HG03103 (cell line): ENCODE results near the gene CEBPE.
A peak's percentile ranks its signal among the peaks of the same experiment; 100 is the strongest.

Experiments used
- ATAC-seq: cut with Tn5 transposase; IDR thresholded peaks from one replicate; pipeline ENCODE4 v1.9.1; 2021; ENCODE audit warnings: low read depth; ENCODE audit not compliant: unreplicated experiment

CEBPE gene

DNA sequence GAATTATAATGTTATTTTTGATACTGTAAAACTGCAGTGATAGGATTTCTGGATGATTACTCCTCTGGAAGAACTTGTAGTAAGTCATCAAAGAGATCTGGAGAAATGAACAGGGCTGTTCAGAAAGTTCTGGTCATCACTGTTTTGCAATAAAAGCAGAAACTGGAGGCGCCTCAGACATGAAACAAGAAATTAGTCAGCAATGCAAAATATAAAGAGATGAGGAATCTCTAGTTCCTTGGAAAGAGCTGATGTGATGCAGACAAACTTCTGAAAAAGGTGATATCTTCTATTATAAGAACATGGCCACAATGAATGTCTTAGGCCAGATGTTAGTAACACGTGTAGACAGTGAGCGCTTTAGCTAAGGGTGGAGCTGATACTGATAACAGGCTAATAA is 33.6 kb downstream of the CEBPE start:
- ATAC-seq: no peak

DNA sequence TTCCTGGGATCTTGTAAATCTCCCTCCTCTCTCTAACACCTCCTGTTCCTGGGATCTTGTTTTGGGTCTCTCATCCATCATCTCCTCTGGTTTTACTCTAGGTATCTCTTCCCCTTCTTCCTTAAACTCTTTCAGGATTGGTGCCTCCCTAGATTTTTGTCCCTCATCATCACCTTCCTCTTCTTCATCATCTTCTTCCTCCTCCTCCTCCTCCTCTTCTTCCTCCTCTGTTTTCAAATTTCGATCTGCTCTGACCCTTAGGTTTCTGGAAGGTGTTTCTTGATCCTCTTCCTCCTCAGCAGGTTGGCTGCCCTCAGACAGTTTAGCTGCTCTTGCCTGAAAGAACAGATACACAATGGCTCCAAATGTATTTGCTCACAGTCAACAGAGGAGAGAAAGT is 38.6 kb downstream of the CEBPE start:
- no peak for ATAC-seq

DNA sequence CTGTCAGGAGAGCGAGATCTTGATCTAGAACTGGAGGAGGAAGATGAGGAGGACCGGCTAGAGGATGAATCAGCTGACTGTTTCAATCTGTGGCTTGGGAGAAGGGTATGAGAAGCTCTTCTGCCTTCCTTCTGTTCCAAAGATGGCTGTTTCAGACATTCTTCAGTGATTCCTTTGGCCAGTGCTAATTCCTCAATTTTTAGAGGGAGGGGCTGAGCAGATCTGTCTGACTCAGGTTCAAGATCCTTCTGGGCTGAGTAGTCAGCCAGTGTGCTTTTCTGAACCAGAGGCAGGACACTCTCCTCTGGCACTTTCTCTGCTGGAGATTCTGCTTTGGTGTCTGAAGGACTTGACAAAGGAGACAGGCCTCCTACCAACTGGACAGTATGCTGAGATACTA is 39.3 kb downstream of the CEBPE start:
- ATAC-seq: no peak

DNA sequence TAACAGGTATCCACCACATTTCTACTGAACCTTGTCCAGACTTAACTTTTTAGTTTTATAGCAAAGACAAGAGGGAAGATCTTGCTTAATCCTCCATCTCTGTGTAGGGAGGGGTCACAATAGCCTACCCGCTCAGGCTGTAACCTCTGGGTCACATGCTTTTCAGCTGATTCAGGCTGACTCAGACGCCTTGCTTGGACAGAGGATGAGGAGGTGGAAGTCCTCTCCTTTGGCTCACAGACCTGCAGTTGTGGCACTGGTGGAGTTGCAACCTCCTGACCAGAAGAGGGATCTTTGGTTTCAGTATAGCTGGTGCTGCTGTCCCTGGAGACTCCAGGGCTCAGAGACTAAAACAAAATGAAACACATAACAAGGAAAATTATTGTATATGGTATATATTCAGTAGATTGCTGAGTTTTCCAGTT is 40.4 kb downstream of the CEBPE start:
- ATAC-seq: no peak

DNA sequence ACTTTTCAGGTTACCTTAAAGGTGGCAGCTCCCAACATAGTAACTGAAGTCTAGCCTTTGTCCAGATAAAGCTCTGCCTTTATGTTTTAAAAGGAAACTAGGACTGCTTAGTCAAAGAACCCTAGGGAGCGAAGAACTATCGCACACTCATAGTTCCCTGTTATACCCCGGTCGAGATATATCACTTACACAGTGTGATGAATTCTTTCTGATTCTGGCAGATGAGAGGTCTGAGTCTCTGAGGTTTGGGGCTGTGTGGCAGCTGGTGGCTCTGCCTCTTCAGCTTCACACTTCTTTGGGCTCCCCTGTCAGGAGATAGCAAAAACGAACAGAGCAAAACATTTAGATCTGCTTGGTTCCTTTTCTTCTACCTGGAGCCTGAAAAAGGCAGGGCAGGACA is 41.1 kb downstream of the CEBPE start:
- no peak for ATAC-seq

DNA sequence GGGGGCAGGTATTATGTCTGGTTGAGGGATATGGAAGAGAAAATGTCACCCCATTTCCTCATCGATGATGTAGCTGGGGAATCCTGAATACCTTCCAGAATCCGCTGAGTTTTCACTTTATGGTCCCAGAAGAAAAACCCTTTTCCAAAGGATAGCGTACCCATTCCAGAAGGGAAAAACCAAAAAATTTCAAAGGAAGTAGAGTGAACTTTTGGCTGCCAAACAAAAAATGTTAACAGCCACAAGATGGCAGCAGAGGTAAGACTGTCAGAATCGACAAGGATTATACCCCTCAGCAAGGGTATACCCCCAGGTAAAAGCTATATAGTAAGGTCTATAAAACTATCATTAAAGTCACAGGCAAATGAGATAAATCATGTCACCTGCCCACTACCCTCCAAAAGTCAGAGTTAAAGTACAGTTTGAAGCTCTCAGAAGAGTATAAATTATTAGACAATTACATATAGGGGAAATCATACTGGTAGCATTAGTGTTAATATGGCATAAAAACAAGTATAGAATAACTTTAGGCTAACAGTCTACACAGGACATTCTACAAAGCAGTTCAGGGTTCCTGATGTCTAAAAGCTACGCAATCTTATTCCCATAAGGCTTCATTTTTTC is 42.2 kb downstream of the CEBPE start:
- no peak for ATAC-seq

DNA sequence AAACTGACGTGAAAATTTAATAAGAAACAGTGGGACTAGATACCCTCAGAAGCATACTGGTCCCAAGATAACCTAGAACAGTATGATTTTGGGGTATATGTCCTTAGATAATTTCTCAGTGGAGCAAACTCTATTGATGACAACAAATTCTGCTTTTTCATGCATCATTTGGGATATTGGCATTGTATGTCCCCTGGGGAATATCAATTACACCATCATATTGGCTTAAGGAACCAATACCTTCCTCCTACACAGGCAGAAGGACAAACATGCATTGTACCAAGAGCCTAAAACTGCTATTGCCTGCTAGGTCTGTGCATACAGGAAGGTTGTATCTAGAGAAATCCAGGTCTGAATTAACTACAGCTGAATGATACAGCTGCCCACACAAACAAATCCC is 44.1 kb downstream of the CEBPE start:
- no peak for ATAC-seq

DNA sequence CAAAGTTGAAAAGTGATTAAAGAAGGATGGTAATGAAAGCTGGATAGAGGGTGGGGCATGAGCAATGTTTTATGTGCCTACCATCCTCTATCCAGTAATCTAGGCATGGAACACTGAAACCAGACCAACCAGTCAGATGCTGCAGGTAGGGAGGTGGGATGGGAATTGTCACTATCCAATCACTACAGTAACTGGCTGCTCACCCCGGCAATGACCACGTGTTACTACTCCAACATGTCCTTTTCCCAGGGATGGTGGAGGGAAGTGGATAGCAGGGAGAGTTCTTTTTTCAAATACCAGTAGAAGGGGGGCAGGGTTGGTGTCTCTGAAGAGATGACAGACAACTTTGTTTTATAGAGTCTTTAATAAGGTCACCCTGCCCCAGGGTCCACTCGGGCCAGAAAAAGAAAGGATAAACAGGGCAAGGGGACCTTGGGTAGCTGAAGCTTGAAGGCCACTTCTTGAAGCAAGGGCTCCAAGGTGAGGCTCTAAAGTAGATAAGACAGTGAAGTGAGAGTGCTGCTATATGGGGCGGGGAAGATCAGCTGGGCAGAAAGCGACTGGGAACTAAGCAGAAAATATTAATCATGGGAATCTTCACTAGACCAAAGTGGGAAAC is 47.0 kb downstream of the CEBPE start:
- no peak for ATAC-seq

DNA sequence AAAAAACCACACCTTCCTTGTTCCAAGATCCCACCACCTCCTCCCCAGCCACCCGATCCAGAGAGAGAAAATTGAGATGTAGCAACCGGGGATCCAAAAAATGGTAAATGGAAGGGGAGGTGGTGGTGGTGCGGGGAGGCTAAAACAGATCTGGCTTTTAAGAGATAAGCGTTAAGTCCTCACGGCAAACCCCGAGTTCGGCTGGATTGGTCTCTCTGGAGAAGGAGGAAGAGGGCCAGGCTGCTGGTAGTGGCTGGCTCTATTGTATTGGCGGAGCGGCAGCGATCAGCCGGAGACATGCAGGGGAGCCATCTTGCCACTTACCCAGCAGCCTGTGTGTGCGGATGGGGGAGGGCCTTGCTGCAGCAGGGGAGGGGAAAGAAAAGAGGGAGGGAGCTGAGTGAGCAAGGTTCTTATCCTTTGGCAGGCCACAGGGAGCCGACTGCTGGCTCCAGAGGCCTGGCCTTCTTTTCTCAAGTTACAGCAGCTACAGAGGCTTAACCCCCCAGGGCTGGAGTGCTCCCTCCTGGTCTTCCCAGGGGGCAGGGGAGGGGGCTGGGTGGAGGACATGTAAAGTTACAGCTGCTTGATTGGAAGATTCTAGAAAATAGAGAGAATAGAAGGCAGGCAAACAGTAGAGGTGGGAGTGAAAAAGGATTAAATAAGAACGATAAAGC is 47.7 kb downstream of the CEBPE start:
- peak; percentile 89 for ATAC-seq

DNA sequence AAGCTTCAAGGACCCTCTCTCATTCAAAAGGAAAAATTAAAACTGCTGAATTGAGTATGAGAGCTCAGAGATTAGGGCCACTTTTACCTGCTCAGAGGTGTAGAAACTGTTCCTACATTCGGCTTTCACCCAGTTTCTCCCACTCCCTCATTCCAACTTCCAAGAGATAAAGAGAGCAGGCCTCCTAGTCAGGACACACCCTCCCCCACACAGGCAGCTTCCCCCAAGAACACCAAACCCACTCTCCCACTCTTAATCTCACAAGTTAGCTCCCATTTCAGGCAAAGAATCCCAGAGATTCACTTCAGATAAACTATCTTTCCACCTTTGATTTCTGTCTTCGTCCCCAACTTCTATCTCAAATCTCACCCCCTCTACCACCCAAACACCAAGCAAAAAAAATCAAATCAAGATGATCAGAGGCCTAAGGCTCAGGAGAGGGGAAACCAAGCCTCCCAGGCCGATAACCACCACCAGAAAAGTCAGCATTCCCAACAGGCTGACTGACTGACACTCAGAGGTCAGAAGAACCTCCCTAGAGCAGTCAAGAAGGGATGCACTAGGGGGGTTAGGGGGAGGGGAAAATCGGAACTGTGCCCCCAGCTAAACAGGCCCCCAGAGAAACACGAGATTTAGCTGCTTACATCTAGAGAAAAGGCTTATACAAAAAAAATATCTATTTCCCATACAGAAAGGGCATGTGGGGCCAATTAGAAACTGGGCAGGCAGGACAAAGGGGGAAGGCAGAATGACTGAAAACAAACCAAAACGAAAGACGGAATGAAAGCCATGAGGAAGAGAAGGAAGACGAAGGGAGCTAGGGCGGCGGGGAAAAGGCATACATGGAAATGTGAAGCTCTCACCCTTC is 48.6 kb downstream of the CEBPE start:
- ATAC-seq: no peak

DNA sequence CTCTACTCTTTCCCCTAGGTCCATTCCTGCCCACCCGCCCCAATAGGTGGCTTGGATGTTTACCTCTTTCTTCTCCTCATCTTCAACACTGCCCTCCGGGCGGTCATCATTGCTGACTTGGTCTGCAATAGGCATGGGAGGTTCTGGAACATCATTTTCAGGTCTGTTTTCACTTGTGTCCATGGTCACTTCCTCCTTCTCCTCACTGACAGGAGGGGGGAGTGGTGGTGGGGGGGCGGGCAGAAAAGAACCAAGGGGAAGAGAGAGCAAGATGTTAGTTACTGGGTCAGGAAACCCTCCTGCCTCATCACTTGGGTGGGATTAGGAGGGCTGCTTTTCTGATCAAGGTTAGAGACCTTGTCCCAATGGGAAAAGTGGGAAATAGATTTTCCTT is 49.6 kb downstream of the CEBPE start:
- ATAC-seq: no peak

DNA sequence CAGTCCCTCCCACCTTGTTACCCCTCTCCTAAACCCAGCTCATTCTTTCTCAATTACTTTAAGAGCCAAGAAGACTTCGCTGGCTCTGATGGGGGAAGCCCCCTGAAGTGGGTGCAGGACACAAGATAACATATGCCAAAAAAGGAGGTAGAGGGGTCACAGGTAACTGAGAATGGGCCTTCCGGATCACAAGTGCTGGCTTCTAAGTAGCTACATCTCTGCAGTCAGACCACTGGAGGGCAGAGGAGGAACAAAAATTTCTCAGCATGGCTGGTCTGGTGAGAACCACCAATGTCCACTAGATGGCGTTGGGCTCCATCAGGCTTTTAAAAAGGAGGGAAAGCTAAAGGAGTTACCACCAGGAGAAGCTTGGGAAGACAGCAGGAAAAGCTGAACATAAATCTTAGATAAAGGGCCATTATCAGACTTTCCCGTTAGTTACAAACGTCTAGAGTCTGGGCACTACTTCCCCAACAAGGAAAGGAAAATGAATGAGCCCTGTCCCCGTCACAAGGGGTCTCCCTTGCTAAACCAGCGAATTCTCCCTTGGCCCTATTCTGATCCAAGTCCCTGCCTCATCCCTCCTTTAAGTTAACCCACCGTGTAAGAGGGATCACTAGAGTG is 50.2 kb downstream of the CEBPE start:
- peak; percentile 65 for ATAC-seq

DNA sequence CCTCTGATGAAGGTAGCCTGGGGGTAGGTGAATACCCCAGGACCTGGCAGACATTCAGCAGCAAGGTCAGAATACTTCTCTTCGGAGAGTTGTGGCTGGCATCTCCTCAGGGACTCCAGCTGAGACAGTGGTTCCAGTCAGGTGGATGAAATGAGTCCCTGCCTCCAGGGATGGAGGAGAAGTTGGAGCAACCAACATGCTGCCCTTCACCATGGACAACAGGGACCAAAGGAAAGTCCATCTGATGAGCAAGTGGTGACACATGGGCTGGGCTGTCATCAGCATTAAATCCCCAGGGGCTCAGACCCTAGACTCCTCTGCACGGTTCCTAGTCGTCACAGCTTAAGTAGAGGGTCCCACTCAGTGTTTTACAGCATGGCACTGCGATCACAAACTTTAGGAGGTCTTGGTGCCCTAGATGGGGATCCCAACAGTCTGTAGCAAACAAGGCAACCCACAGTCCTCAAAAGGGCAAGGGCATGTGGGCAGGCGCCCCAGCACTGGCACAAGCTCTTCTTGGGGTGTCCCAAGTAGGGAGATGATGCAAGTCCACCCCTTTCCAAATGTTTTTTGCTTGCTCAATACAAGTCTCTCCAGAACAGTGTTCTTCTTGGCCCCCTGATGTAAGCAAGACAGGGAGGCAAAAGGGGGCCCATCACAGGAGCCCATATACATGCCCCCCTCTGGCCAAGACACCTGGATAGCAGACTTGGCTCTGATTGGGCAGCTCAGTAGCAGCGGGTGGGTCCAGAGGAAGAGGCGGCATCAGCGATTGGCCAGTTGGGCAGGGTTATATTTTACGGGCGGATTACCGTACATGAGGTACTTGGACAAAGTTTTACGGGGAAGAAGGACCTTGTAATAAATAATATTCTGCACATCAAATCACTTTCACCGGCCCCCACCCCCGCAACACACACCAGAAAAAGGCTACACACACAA is 50.9 kb downstream of the CEBPE start:
- no peak for ATAC-seq
